HG03342 (cell line): ENCODE measurements around the gene CBX2.
"Not testable (repeated sequence)": the region's sequence is repeated elsewhere in the genome, so short reads cannot be mapped to it uniquely, and the experiment has no call there.

Experiments
- ATAC-seq: cut with Tn5 transposase; IDR thresholded peaks from one replicate; pipeline ENCODE4 v1.9.1; 2021; ENCODE audit warnings: mild to moderate bottlenecking, moderate library complexity; ENCODE audit not compliant: unreplicated experiment

The CBX2 gene

GRCh38 chr17:79769570-79770506 is 8.1 kb upstream of the CBX2 start:
- no peak for ATAC-seq

GRCh38 chr17:79771276-79771675 is 6.7 kb upstream of the CBX2 start:
- no peak for ATAC-seq

- ATAC-seq = not testable (repeated sequence)
These were observed 5.2 kb upstream of the CBX2 start for GRCh38 chr17:79772726-79773125.

- no peak for ATAC-seq
These were observed 3.4 kb upstream of the CBX2 start for GRCh38 chr17:79774561-79774975.

GRCh38 chr17:79775632-79776031 is 2.3 kb upstream of the CBX2 start:
- ATAC-seq = no peak

- ATAC-seq = no peak
These were observed 1.4 kb upstream of the CBX2 start for GRCh38 chr17:79776376-79777119.

GRCh38 chr17:79777120-79777893 is 641 bp upstream of the CBX2 start:
- peak; percentile 21 for ATAC-seq

- no peak for ATAC-seq
These were observed 646 bp downstream of the CBX2 start for GRCh38 chr17:79778504-79779083.

- ATAC-seq = no peak
These were observed 1.2 kb downstream of the CBX2 start for GRCh38 chr17:79779084-79779529.

GRCh38 chr17:79779661-79780365 is 1.9 kb downstream of the CBX2 start:
- no peak for ATAC-seq

GRCh38 chr17:79781012-79781650 is 3.2 kb downstream of the CBX2 start:
- ATAC-seq = no peak

- no peak for ATAC-seq
These were observed 4.0 kb downstream of the CBX2 start for GRCh38 chr17:79781736-79782575.

- ATAC-seq = no peak
These were observed 5.9 kb downstream of the CBX2 start for GRCh38 chr17:79783891-79784290.

- ATAC-seq = no peak
These were observed 6.5 kb downstream of the CBX2 start for GRCh38 chr17:79784353-79785016.

- ATAC-seq = no peak
These were observed 7.3 kb downstream of the CBX2 start for GRCh38 chr17:79785017-79785899.

GRCh38 chr17:79785900-79786810 is 8.2 kb downstream of the CBX2 start:
- ATAC-seq = no peak
